ENCODE measurements around the gene IKZF2. TPM values are rescaled to one million over a fixed set of nuclear protein-coding genes. Genes with fewer than 3 reads are reported as not detected.

IKZF2 gene
- total RNA-seq, 2 donors from 2014 or later: 4.5 to 4.8 TPM

DNA sequence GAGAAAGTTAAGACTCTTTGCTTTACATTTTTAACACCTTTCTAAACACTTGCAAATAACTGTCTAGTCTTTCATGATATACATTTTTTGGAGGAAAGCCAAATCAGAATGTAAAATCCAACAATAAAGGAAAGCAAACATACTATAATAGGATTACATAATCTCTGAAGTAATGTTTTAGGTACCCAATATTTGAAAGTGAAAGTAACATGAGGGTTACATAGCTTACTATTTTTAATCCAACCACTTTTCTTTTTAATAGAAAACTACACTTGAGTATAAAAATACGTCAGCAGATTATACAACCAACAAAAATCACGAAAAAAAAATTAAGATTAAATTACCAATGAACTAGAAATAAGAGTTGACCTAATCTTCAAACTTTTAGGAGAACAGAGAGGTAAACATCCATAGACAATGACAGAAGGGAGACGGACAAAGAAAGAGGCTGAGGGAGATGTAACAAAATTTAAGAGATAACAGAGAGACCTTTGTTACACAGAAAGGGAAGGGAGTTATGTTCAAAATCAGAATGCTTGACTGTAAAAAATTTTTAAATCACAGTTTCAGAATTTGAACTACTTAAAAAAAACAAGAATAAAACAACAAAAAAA lies 150.0 kb downstream of the IKZF2 start:
- Histone ChIP-seq H3K27ac (no peak overlapping the region), H3K9me3 (no peaks in the 10 kb centered on the region), H3K4me3 (no peak overlapping the region), H3K36me3 (no peaks in the 10 kb centered on the region), H3K27me3 (no peaks in the 10 kb centered on the region), H3K9ac (ENCODE audit: low read depth in 2 of 2, low read length in 2 of 2) (no peak overlapping the region), H3K4me1 (no peaks in the 10 kb centered on the region)
- no peak for DNase-seq
- no peak for TF ChIP-seq CTCF (IDR thresholded peaks at IDR 0.05)
- intact Hi-C loops (cut with DNase I): no loop called here

GRCh38 chr2:212998626-212999359 lies 152.6 kb downstream of the IKZF2 start:
- no peak for TF ChIP-seq CTCF (IDR thresholded peaks at IDR 0.05)
- no peak for DNase-seq
- H3K9ac ChIP-seq (ENCODE audit: low read depth in 2 of 2, low read length in 2 of 2): no peak overlapping the region
- no peaks in the 10 kb centered on the region for H3K9me3 ChIP-seq
- intact Hi-C loops (cut with DNase I): no loop called here
- H3K27ac ChIP-seq: no peak overlapping the region
- no peaks in the 10 kb centered on the region for H3K27me3 ChIP-seq
- H3K4me3 ChIP-seq: no peak overlapping the region
- H3K4me1 ChIP-seq: no peaks in the 10 kb centered on the region
- no peaks in the 10 kb centered on the region for H3K36me3 ChIP-seq

DNA sequence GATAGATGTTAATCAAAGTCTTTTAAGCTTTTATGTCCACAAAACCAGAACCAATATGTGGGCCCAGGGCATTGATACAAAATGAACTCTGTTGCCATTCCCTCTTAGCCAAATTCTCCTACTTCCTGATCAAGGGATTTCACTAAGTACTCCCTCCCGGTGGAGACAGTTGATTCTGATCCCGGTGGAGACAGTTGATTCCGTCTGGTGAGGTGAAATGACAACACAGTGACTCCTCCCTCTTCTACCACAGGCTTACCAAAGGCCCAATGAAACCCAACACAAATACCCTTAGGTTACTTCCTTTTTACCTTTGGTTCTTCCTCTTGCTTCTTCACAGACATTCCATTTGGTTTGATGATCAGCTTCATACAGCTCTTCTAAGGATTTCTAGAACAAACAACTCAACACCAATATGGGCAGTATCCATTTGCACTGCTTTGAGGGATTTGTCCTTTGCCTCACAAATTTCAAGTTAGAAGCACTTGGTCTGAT lies 153.8 kb downstream of the IKZF2 start:
- TF ChIP-seq CTCF (IDR thresholded peaks at IDR 0.05): no peak
- H3K36me3 ChIP-seq: no peaks in the 10 kb centered on the region
- no peak for DNase-seq

GRCh38 chr2:212995920-212996319 lies 155.5 kb downstream of the IKZF2 start:
- Histone ChIP-seq H3K9me3 (no peaks in the 10 kb centered on the region), H3K36me3 (no peaks in the 10 kb centered on the region), H3K27ac (no peak overlapping the region), H3K9ac (ENCODE audit: low read depth in 2 of 2, low read length in 2 of 2) (no peak overlapping the region), H3K4me3 (no peak overlapping the region), H3K27me3 (no peaks in the 10 kb centered on the region), H3K4me1 (no peaks in the 10 kb centered on the region)
- no peak for TF ChIP-seq CTCF (IDR thresholded peaks at IDR 0.05)
- intact Hi-C loops (cut with DNase I): no loop called here
- no peak for DNase-seq

More for the DNA sequence above, 153.8 kb downstream of the IKZF2 start:
- intact Hi-C loops (cut with DNase I): no loop called here
- Histone ChIP-seq H3K27ac (no peak overlapping the region), H3K4me1 (no peaks in the 10 kb centered on the region), H3K4me3 (no peak overlapping the region), H3K27me3 (no peaks in the 10 kb centered on the region), H3K9ac (ENCODE audit: low read depth in 2 of 2, low read length in 2 of 2) (no peak overlapping the region), H3K9me3 (no peaks in the 10 kb centered on the region)

GRCh38 chr2:212994976-212995375 lies 156.4 kb downstream of the IKZF2 start:
- no peak for DNase-seq
- no peak for TF ChIP-seq CTCF (IDR thresholded peaks at IDR 0.05)
- Histone ChIP-seq H3K4me1 (no peaks in the 10 kb centered on the region), H3K9ac (ENCODE audit: low read depth in 2 of 2, low read length in 2 of 2) (no peak overlapping the region), H3K9me3 (no peaks in the 10 kb centered on the region), H3K36me3 (no peaks in the 10 kb centered on the region), H3K27me3 (no peaks in the 10 kb centered on the region), H3K4me3 (no peak overlapping the region), H3K27ac (no peak overlapping the region)
- intact Hi-C loops (cut with DNase I): no loop called here
